ENCODE results near the gene TANGO6. TPM values are rescaled to one million over a fixed set of nuclear protein-coding genes. Genes with fewer than 3 reads are reported as not detected.

The TANGO6 gene
- total and polyA plus RNA-seq, 5 experiments from 2014 or later, result 12.7 to 34.8 (median 16.1) TPM

DNA sequence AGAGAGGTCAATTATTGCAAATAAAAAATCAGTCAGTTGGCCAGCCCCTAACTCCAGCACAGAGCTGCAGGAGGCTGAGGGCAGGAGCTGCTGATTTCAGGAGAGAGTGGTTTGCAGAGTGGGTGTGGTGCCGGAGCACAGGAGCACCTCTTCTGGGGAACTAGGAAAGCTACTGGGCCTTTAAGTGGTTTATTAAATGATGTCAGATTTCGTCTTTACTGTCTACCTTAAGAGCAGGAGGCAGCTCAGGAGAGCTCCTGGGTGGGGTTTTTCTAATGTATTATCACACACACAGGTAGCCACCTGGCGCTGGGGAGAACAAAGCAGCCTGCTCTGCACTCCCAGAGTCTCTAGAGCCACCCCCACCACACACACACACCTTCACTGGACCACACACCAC is 250.6 kb downstream of the TANGO6 start:
- DNase-seq (no peak), ATAC-seq (no peak)
- H3K36me3 Mint-ChIP-seq, result no peaks in the 10 kb centered on the region
- no peaks in the 10 kb centered on the region for H3K27me3 Mint-ChIP-seq
- H3K4me3 Mint-ChIP-seq, result no peak overlapping the region
- no peaks in the 10 kb centered on the region for H3K9me3 Mint-ChIP-seq
- POLR2A ChIA-PET, result no interaction called here
- peak overlapping the region in 1 of 10 donors; percentile 34 for H3K27ac Mint-ChIP-seq
- peaks cover 0 to 5% (median 1%) of the 10 kb centered on the region in 4 donors for H3K4me1 Mint-ChIP-seq

DNA sequence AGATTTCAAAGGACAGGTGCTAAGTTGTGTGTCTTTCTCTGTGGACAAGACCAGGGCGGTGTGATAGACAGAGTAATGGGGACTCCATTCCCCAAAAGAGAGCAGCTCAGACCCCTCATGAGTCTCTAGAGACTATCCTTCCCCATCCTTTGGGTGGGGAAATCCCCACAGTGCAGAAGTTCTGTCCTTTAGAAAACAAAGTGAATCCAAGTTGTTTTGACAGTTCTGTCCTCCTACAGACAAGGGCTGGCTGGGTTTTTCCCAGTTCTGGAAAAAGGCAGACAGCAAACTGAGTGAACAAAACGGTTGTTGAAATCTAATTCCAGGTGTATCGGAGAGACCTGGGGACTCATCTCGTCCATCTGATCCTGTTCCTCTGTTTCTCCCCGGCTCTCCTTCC is 251.2 kb downstream of the TANGO6 start:
- DNase-seq, result no peak
- ATAC-seq, result no peak
- Mint-ChIP-seq H3K36me3 (no peaks in the 10 kb centered on the region), H3K27ac (peak overlapping the region in 1 of 10 donors; percentile 7), H3K9me3 (no peaks in the 10 kb centered on the region), H3K27me3 (no peaks in the 10 kb centered on the region), H3K4me1 (peaks cover 0 to 2% (median under 1%) of the 10 kb centered on the region in 4 donors), H3K4me3 (no peak overlapping the region)
- POLR2A ChIA-PET, result interaction anchor here (0.6 kb wide), 1 partner anchor 65 kb away, joined by 3 read pairs; no protein-coding TSS in a partner anchor

DNA sequence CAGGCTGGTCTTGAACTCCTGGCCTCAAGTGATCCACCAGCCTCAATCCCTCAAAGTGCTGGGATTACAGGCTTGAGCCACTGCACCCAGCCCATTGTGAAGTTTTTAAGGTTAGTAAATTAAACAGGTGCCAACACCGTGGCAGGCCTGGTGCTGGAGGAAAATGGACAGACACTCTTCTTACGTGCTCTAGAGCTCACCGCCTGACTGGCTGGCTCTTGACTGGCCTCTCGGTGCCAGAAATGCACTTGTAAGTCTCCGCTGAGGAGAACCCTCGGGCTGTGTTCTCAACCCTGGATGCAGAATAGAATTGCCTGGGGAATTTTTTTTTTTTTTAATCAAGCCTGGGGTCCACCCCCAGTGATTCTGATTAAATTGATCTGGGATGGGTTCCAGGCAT is 251.9 kb downstream of the TANGO6 start:
- H3K4me1 Mint-ChIP-seq, result peaks cover 0 to 2% (median 0%) of the 10 kb centered on the region in 4 donors
- DNase-seq (no peak), ATAC-seq (no peak)
- H3K27me3 Mint-ChIP-seq, result no peaks in the 10 kb centered on the region
- no peak overlapping the region for H3K4me3 Mint-ChIP-seq
- H3K9me3 Mint-ChIP-seq, result no peaks in the 10 kb centered on the region
- POLR2A ChIA-PET, result no interaction called here
- H3K36me3 Mint-ChIP-seq, result no peaks in the 10 kb centered on the region
- no peak overlapping the region for H3K27ac Mint-ChIP-seq

DNA sequence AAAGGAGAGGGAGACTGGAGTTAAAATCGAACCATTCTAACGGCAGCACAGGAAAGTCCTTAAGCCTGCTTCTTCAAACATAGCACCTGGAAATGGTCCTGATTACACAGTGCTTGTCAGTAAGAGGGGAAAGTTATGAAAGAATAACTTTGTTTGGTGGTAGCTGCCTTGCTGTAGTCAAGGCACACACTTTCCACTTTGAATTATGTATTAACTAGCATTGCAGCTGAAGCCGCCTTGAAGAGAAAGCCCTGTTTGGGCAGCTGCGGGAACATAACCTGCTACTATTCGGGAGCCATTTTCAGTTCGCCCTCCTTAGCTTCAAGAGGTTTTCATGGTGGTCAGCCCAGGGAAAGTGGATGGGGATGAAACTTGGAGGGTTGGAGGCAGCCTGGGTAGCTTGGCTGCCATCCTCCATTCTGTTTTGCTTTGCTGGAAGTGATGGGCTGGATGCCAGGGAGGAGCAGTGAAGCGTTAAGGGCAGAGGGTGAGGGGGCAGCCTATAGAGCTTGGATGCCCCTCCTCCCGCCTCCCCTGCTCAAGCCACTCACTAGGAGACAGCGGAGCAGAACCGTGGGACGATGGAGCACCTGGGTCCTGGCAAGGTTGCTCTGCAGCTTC is 256.9 kb downstream of the TANGO6 start:
- H3K4me1 Mint-ChIP-seq, result peaks cover under 1 to 3% (median 2%) of the 10 kb centered on the region in 4 donors
- H3K36me3 Mint-ChIP-seq, result peaks cover 0 to 3% (median 0%) of the 10 kb centered on the region in 3 donors
- no peak overlapping the region for H3K4me3 Mint-ChIP-seq
- H3K9me3 Mint-ChIP-seq, result no peaks in the 10 kb centered on the region
- ATAC-seq (no peak), DNase-seq (no peak)
- POLR2A ChIA-PET, result no interaction called here
- H3K27me3 Mint-ChIP-seq, result peaks cover under 1 to 17% (median 11%) of the 10 kb centered on the region in 5 donors
- no peak overlapping the region for H3K27ac Mint-ChIP-seq

DNA sequence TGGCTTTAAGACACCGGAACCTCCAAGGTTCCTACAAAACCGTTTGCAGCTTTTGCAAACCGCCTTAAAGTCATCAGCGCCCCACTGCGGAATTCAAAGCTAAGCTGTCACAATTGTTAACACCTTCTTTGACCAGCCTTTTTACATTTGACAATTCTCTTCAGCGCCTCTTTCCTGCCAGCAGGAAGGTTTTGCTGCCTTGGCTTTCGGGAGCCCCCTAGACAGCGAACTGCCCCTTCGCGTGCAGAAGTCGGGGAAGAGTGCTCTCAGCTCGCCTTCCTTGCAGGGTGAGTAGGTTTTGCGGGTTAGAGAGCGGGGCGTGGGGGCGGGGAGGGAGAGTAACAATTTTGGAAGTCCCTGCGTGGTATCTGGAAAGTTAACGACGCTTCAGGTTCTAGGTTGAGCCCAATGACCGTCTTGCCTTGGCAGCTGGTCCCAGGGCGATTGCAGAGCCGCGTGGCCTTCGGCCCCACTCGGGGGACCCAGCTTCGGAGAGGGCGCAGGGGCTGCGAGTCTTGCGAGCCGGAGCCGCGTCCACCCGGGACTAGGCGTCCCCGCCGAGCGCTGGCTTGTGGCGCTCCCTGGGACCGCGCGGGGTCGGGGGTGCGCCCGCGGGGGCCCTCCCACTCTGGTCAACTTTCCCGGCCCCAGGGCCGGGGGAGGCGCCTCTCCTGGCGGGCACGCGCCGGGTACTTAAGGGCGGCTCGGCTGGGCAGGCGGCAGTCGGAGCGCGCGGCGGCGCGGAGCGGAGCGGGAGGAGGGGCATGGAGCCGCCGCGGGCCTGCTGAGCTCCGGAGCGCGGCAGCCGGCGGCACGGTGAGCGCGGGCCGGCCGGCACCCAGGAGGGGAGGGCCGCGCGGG is 262.4 kb downstream of the TANGO6 start, which contains the start of gene HAS3:
HAS3 (plus strand) TSS at position 153 of the 861 bp plus-strand sequence. CDS start 3,743 bp downstream, outside the sequence.
- ATAC-seq (peak; percentile 64 to 65), DNase-seq (peak in 5 of 10 donors; percentile 4 to 31 (median 19))
- Mint-ChIP-seq H3K4me1 (peaks cover 8 to 27% (median 24%) of the 10 kb centered on the region in 4 donors), H3K36me3 (peaks cover 0 to 30% (median 17%) of the 10 kb centered on the region in 3 donors), H3K27ac (peak within 1 kb of the TSS in 1 of 10 donors; percentile 78), H3K4me3 (peak within 1 kb of the TSS; percentile 84 to 94 (median 91)), H3K27me3 (peaks cover 8 to 59% (median 35%) of the 10 kb centered on the region in 5 donors), H3K9me3 (no peaks in the 10 kb centered on the region)
- POLR2A ChIA-PET, result interaction anchor here (1.3 kb wide), 1 partner anchor 18 kb away, joined by 3 read pairs; no protein-coding TSS in a partner anchor

DNA sequence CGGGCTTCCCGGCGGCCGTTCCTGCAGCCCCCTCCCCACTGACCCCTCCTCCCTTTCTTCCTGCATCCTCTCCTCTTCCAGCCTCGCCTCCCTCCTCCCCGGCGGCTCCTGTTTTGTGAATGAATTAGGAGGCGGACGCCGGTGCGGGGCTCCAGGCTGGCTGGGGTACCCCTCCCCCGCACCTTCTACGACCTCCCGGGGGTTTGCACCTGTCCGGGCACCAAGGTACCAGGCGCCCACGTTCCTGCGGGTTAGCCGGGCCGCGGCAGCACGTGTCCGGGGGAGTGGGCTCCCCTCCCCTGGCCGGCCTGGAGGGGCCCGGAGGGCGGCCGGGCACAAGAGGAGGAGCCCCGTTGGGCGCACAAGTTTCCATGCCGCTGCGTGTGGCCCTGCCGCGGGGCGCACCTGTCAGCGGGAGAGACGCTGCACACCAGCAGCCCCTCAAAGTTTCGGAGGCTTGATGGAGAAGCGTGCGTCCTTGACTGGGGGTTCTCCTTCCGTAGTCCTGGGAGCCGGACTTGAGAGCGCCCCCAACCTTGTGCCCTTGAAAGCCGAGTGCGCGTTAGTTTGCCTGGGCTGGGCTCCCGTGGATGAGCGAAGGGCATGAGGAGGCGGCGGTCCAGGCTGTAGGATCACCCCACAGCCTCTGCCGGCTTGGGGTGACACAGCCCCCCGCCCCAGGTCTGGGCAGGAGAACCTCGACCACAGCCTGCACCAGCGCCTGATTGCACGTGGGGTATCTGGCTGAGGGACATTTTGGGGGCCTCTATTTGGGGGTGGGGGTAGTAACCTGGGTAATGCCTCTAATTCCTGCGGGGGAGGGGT is 263.4 kb downstream of the TANGO6 start:
- H3K9me3 Mint-ChIP-seq, result no peaks in the 10 kb centered on the region
- peak in 1 of 2 donors; percentile 19 for ATAC-seq
- POLR2A ChIA-PET, result no interaction called here
- peaks cover 0 to 34% (median 22%) of the 10 kb centered on the region in 3 donors for H3K36me3 Mint-ChIP-seq
- H3K4me3 Mint-ChIP-seq, result peak overlapping the region; percentile 53 to 77 (median 62)
- peaks cover 8 to 27% (median 24%) of the 10 kb centered on the region in 4 donors for H3K4me1 Mint-ChIP-seq
- H3K27ac Mint-ChIP-seq, result no peak overlapping the region
- DNase-seq, result no peak
- peaks cover 8 to 59% (median 33%) of the 10 kb centered on the region in 5 donors for H3K27me3 Mint-ChIP-seq

DNA sequence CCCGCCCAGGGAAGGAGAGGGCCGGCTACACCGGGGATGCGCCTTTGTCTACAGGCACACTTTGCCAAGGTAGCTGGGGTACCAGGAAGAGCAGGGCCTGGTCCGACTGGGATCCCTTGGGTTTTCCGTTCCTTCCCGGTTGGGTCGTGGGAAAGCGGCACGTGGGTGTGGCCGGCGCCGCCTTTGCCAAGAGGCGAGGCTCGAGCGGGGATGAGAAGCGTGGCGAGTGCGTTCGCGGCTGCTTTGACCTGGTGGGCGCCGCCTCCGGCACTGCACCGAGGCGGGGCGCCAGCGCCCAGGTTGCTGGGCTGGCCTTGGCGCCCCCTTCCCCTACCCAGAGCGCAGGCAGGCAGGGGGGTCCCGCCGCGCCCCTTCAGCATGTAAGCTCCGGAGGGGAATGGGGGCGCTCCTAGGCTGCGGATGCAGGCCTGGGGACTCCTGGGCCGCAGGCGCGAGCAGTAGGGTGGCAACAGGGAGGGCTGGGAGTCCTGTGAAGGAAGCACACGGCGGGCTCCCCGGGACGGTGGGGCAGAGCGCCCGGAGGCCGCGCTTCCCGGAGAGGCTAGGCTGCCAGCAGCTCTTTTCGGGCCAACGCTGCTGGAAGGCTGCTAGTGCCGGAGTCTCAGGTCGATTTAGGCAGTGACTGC is 264.1 kb downstream of the TANGO6 start:
- ATAC-seq (no peak), DNase-seq (no peak)
- POLR2A ChIA-PET, result no interaction called here
- Mint-ChIP-seq H3K4me1 (peaks cover 8 to 27% (median 24%) of the 10 kb centered on the region in 4 donors), H3K27ac (no peak overlapping the region), H3K4me3 (peak overlapping the region; percentile 53 to 77 (median 66)), H3K9me3 (no peaks in the 10 kb centered on the region), H3K27me3 (peaks cover 8 to 59% (median 33%) of the 10 kb centered on the region in 5 donors), H3K36me3 (peaks cover 0 to 39% (median 22%) of the 10 kb centered on the region in 3 donors)

DNA sequence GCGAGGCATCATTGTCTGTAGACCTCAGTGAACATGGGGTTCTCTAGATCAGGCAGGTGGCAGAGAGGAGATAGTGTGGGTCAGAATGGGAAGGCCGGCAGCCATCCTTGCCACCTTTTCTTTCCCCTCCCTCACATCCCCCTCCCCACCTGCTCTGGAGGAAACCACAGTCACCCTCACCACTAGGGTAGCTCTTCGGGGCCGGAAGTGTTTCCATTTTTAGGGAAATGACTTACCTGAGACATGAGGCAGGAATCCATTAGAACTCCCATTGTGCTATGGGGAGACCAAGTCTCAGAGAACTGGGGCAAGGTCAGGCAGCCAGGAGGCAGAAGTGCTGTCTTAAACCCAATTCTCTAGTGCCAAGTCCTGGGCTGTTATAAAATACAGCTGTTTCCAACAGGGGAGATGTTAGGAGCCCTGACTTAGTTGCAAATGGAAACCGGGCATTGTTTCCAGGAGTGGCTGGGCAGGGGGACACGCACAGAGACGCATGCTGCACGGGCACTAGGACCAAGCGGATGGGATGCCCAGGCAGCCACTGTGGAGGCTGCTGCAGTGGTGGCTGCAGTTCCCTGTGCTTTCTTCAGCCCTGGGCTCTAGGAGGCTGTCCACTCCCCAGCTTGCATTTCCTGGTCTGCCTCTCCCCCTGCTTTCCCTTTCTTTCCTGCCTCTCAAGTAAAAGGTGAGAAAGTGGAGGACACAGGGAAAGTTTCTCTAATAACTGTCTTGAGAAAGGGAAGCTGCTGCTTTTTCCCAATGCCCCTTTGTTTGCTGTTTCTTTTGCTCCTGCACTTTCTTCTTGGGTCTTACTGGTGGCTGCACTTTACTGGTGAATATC is 265.0 kb downstream of the TANGO6 start:
- peaks cover 8 to 31% (median 26%) of the 10 kb centered on the region in 4 donors for H3K4me1 Mint-ChIP-seq
- no peak for ATAC-seq

DNA sequence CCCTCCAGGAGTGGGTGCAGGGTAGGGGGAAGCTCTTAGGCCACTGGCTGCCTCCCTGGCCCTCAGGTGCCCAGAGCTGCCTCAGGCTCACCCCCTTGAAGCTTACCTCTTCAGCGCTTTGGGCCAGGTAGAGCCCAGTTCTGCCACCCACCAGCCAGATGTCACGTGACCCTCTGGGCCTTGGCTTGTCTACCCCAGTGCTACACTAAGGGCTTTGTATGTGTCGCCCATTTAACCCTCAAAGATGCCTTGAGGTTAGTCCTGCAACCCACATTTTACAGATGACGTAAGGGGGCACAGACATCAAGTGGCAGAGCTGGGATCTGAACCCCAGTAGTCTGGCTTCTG is 265.5 kb downstream of the TANGO6 start:
- POLR2A ChIA-PET, result no interaction called here
- Mint-ChIP-seq H3K4me1 (peaks cover 8 to 37% (median 26%) of the 10 kb centered on the region in 4 donors), H3K9me3 (no peaks in the 10 kb centered on the region)

More for the DNA sequence above, 265.0 kb downstream of the TANGO6 start:
- peak overlapping the region in 8 of 10 donors; percentile 28 to 68 (median 47) for H3K4me3 Mint-ChIP-seq
- POLR2A ChIA-PET, result no interaction called here
- DNase-seq, result no peak
- peaks cover 8 to 53% (median 26%) of the 10 kb centered on the region in 5 donors for H3K27me3 Mint-ChIP-seq
- H3K36me3 Mint-ChIP-seq, result peaks cover 0 to 42% (median 22%) of the 10 kb centered on the region in 3 donors
- H3K9me3 Mint-ChIP-seq, result no peaks in the 10 kb centered on the region
- H3K27ac Mint-ChIP-seq, result no peak overlapping the region

DNA sequence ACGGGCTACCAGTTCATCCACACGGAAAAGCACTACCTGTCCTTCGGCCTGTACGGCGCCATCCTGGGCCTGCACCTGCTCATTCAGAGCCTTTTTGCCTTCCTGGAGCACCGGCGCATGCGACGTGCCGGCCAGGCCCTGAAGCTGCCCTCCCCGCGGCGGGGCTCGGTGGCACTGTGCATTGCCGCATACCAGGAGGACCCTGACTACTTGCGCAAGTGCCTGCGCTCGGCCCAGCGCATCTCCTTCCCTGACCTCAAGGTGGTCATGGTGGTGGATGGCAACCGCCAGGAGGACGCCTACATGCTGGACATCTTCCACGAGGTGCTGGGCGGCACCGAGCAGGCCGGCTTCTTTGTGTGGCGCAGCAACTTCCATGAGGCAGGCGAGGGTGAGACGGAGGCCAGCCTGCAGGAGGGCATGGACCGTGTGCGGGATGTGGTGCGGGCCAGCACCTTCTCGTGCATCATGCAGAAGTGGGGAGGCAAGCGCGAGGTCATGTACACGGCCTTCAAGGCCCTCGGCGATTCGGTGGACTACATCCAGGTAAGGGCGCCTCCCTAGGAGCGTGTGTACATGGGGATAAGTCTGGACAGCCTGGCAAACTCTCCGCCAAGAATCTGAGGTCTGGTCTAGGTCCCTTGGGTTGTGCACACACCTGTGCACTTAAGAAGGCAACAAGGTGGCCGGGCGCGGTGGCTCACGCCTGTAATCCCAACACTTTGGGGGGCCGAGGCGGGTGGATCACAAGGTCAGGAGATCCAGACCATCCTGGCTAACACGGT is 266.3 kb downstream of the TANGO6 start:
- Mint-ChIP-seq H3K4me1 (peaks cover 8 to 41% (median 24%) of the 10 kb centered on the region in 4 donors), H3K27me3 (peaks cover 8 to 47% (median 22%) of the 10 kb centered on the region in 5 donors), H3K27ac (no peak overlapping the region), H3K4me3 (peak overlapping the region in 1 of 10 donors; percentile 14), H3K36me3 (peaks cover 0 to 45% (median 22%) of the 10 kb centered on the region in 3 donors), H3K9me3 (no peaks in the 10 kb centered on the region)
- POLR2A ChIA-PET, result no interaction called here
- ATAC-seq, result no peak
- no peak for DNase-seq

More for the DNA sequence above, 265.5 kb downstream of the TANGO6 start:
- DNase-seq (no peak), ATAC-seq (no peak)
- Mint-ChIP-seq H3K27me3 (peaks cover 8 to 53% (median 25%) of the 10 kb centered on the region in 5 donors), H3K4me3 (peak overlapping the region in 3 of 10 donors; percentile 9 to 24 (median 13)), H3K36me3 (peaks cover 0 to 42% (median 22%) of the 10 kb centered on the region in 3 donors), H3K27ac (no peak overlapping the region)

Measured in naive thymus-derived CD8-positive, alpha-beta T cell (primary cell).